Naive thymus-derived CD4-positive, alpha-beta T cell (primary cell): Measurements from ENCODE around the gene AFAP1. TPM values are rescaled to one million over a fixed set of nuclear protein-coding genes. Genes with fewer than 3 reads are reported as not detected.

Experiments
- ATAC-seq: fragments of 150-1000 bp; cut with Tn5 transposase; 2 replicates; pipeline ENCODE4 v1.10.0; 2021; ENCODE audit warnings: mild to moderate bottlenecking, moderate library complexity
- CTCF ChIA-PET: fragments of 350-600 bp; sonication (Branson Sonifier 250); formaldehyde crosslinking; loops from one replicate; lab custom pipeline; 2021; ENCODE audit warnings: antibody characterized with exemption; lab: Charles Lee
- POLR2A ChIA-PET: fragments of 350-600 bp; sonication (Branson Sonifier 250); formaldehyde crosslinking; loops from one replicate; lab custom pipeline; 2021; ENCODE audit warnings: antibody characterized with exemption, inconsistent platforms; lab: Charles Lee
- DNase-seq, 9 donors: peaks; one replicate each; pipeline versions ENCODE4 v3.0.0 to v3.0.0-alpha.2; 2020 to 2022; ENCODE audit warnings: mixed read lengths in 1 of 9
- H3K27ac ChIP-seq: one replicate; pipeline ENCODE4 v1.7.0; 2013; ENCODE audit warnings: mild to moderate bottlenecking, low read depth, low read length, moderate library complexity
- H3K27me3 ChIP-seq, 2 donors: one replicate each; pipeline ENCODE4 v1.7.0; 2013; ENCODE audit warnings: low read length in 2 of 2, mild to moderate bottlenecking in 2 of 2, moderate library complexity in 2 of 2; ENCODE audit not compliant: control insufficient read depth in 2 of 2, insufficient read depth in 2 of 2
- H3K36me3 ChIP-seq, 3 experiments: 1 replicate in 2 of 3; 2 replicates in 1 of 3; pipeline ENCODE4 v1.7.0; 2013; ENCODE audit warnings: low read length in 3 of 3, mild to moderate bottlenecking in 3 of 3, moderate library complexity in 1 of 3; ENCODE audit not compliant: insufficient read depth in 3 of 3, control insufficient read depth in 2 of 3
- H3K4me1 ChIP-seq, 2 donors: one replicate each; pipeline ENCODE4 v1.7.0; 2013; ENCODE audit warnings: low read length in 2 of 2, mild to moderate bottlenecking in 2 of 2, moderate library complexity in 1 of 2; ENCODE audit not compliant: control insufficient read depth in 2 of 2, insufficient read depth in 2 of 2
- H3K4me3 ChIP-seq: 2 replicates; pipeline ENCODE4 v1.7.0; 2013; ENCODE audit warnings: mild to moderate bottlenecking, low read length
- H3K9me3 ChIP-seq, 3 experiments: 1 replicate in 2 of 3; 2 replicates in 1 of 3; pipeline ENCODE4 v1.7.0; 2013; ENCODE audit warnings: low read length in 3 of 3; ENCODE audit not compliant: control insufficient read depth in 2 of 3
- H3K27ac Mint-ChIP-seq, 9 donors: one replicate each; pipeline ENCODE4 v1.8.0; 2020 to 2022; ENCODE audit warnings: mixed read lengths in 9 of 9, mild to moderate bottlenecking in 8 of 9, moderate library complexity in 5 of 9, inconsistent platforms in 2 of 9
- H3K27me3 Mint-ChIP-seq, 5 donors: one replicate each; pipeline ENCODE4 v1.8.0; 2021 to 2022; ENCODE audit warnings: mixed read lengths in 5 of 5, mild to moderate bottlenecking in 1 of 5
- H3K36me3 Mint-ChIP-seq, 5 donors: one replicate each; pipeline ENCODE4 v1.8.0; 2020 to 2022; ENCODE audit warnings: mixed read lengths in 5 of 5, mild to moderate bottlenecking in 3 of 5, inconsistent platforms in 1 of 5
- H3K4me1 Mint-ChIP-seq, 7 donors: one replicate each; pipeline ENCODE4 v1.8.0; 2020 to 2022; ENCODE audit warnings: mixed read lengths in 7 of 7, mild to moderate bottlenecking in 3 of 7, inconsistent platforms in 1 of 7
- H3K4me3 Mint-ChIP-seq, 10 donors: one replicate each; pipeline ENCODE4 v1.8.0; 2020 to 2022; ENCODE audit warnings: mild to moderate bottlenecking in 10 of 10, mixed read lengths in 10 of 10, moderate library complexity in 6 of 10, inconsistent platforms in 2 of 10
- H3K9me3 Mint-ChIP-seq, 11 donors: one replicate each; pipeline ENCODE4 v1.8.0; 2020 to 2022; ENCODE audit warnings: mixed read lengths in 11 of 11, mild to moderate bottlenecking in 4 of 11, inconsistent platforms in 1 of 11, moderate library complexity in 1 of 11
- intact Hi-C, 2 donors: fragments of 100-400 bp; cut with micrococcal nuclease; formaldehyde crosslinking; loops; one replicate each; pipeline ENCODE4 v1.15.1; 2023
- polyA plus RNA-seq, 2 donors: library from polyadenylated mRNA; unstranded; fragments of 300-500 nt; fragmentation: Illumina TruSeq; gene quantifications; one replicate each; pipeline ENCODE4 v1.2.3, GENCODE V29; 2021
- total RNA-seq, 6 experiments: library from RNA in 5 of 6; stranded (reverse) in 5 of 6; gene quantifications; 1 replicate in 5 of 6; 2 replicates in 1 of 6; pipeline ENCODE4 v1.2.3 and lab custom pipeline; 2021 to 2026

AFAP1 gene
- total and polyA plus RNA-seq, 7 experiments from 2014 or later, result 2.2 to 27.2 (median 9.6) TPM

GRCh38 chr4:7810783-7811535 lies 128.7 kb downstream of the AFAP1 start:
- Mint-ChIP-seq H3K27ac (no peak overlapping the region), H3K27me3 (no peaks in the 10 kb centered on the region), H3K36me3 (peaks cover 11 to 48% (median 17%) of the 10 kb centered on the region in 5 donors), H3K4me3 (no peak overlapping the region), H3K9me3 (peaks cover 0 to 1% (median 0%) of the 10 kb centered on the region in 11 donors), H3K4me1 (peaks cover 0 to 1% (median 0%) of the 10 kb centered on the region in 7 donors)
- CTCF ChIA-PET, result interaction anchor here (1.3 kb wide), 1 partner anchor 9 kb away, joined by 8 read pairs; no protein-coding TSS in a partner anchor
- H3K9me3 ChIP-seq, result no peaks in the 10 kb centered on the region
- peaks cover 0 to 33% (median 0%) of the 10 kb centered on the region in 3 experiments for H3K36me3 ChIP-seq
- POLR2A ChIA-PET, result no interaction called here
- no peaks in the 10 kb centered on the region for H3K4me1 ChIP-seq
- ATAC-seq, result no peak
- no peaks in the 10 kb centered on the region for H3K27me3 ChIP-seq
- no peak for DNase-seq
- no peak overlapping the region for H3K27ac ChIP-seq
- no peak overlapping the region for H3K4me3 ChIP-seq
- intact Hi-C loops, result no loop called here

GRCh38 chr4:7808752-7809151 lies 130.9 kb downstream of the AFAP1 start:
- H3K4me1 Mint-ChIP-seq, result peaks cover 0 to 16% (median 7%) of the 10 kb centered on the region in 7 donors

DNA sequence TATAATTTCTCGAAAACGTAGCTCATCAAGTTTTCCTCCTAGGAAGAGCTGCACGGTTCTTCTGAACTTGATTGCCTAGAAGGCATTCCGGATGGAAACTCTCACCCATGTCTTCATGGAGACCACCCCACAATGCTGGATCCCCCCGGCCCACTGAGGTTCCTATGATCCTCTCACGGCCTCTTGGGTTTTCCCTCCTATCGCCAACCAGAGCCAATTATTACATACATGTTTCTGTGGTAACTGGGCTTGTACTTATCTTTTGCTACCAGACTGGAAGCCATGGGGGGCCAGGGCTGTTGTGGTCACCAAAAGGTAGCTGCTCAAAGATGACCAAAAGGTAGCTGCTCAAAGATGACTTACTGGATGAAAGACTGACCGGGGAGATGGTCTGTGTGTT lies 131.5 kb downstream of the AFAP1 start:
- H3K27me3 ChIP-seq, result no peaks in the 10 kb centered on the region
- H3K4me3 ChIP-seq, result no peak overlapping the region
- H3K36me3 ChIP-seq, result peaks cover 0 to 21% (median 0%) of the 10 kb centered on the region in 3 experiments
- ChIA-PET CTCF (interaction anchor here (1.4 to 5.6 kb wide), 2 partner anchors 24 to 179 kb away, joined by 3 to 62 read pairs; no protein-coding TSS in a partner anchor), POLR2A (no interaction called here)
- ATAC-seq (no peak), DNase-seq (no peak)
- no peaks in the 10 kb centered on the region for H3K9me3 ChIP-seq
- H3K9me3 Mint-ChIP-seq, result no peaks in the 10 kb centered on the region
- peak overlapping the region in 1 of 9 donors; percentile 32 for H3K27ac Mint-ChIP-seq
- H3K4me1 ChIP-seq, result no peaks in the 10 kb centered on the region
- H3K4me3 Mint-ChIP-seq, result no peak overlapping the region
- H3K36me3 Mint-ChIP-seq, result peaks cover 4 to 26% (median 13%) of the 10 kb centered on the region in 5 donors
- no peak overlapping the region for H3K27ac ChIP-seq
- H3K27me3 Mint-ChIP-seq, result no peaks in the 10 kb centered on the region
- intact Hi-C loops, result loop anchor here in 1 of 2 donors (10.0 kb wide), 2 partner anchors 163 to 283 kb away; no protein-coding TSS in a partner anchor
- H3K4me1 Mint-ChIP-seq, result peaks cover 0 to 16% (median 7%) of the 10 kb centered on the region in 7 donors

More at GRCh38 chr4:7808752-7809151, 130.9 kb downstream of the AFAP1 start:
- ChIA-PET POLR2A (no interaction called here), CTCF (interaction anchor here (5.6 kb wide), 1 partner anchor 179 kb away, joined by 62 read pairs; no protein-coding TSS in a partner anchor)
- no peaks in the 10 kb centered on the region for H3K9me3 ChIP-seq
- no peak for DNase-seq
- peaks cover 0 to 21% (median 0%) of the 10 kb centered on the region in 3 experiments for H3K36me3 ChIP-seq
- Mint-ChIP-seq H3K36me3 (peaks cover 4 to 30% (median 13%) of the 10 kb centered on the region in 5 donors), H3K27me3 (no peaks in the 10 kb centered on the region), H3K4me3 (no peak overlapping the region), H3K27ac (peak overlapping the region in 1 of 9 donors; percentile 10), H3K9me3 (no peaks in the 10 kb centered on the region)
- intact Hi-C loops, result loop anchor here in 1 of 2 donors (10.0 kb wide), 2 partner anchors 164 to 284 kb away; no protein-coding TSS in a partner anchor
- H3K27me3 ChIP-seq, result no peaks in the 10 kb centered on the region
- H3K27ac ChIP-seq, result no peak overlapping the region
- no peaks in the 10 kb centered on the region for H3K4me1 ChIP-seq
- ATAC-seq, result no peak
- no peak overlapping the region for H3K4me3 ChIP-seq

- Mint-ChIP-seq H3K4me1 (peaks cover 0 to 16% (median 7%) of the 10 kb centered on the region in 7 donors), H3K4me3 (no peak overlapping the region), H3K27ac (peak overlapping the region in 2 of 9 donors; percentile 32 to 65), H3K27me3 (no peaks in the 10 kb centered on the region), H3K9me3 (no peaks in the 10 kb centered on the region), H3K36me3 (peaks cover 2 to 24% (median 13%) of the 10 kb centered on the region in 5 donors)
- POLR2A ChIA-PET, result no interaction called here
- ATAC-seq (no peak), DNase-seq (no peak)
- Histone ChIP-seq H3K4me1 (no peaks in the 10 kb centered on the region), H3K36me3 (peaks cover 0 to 16% (median 0%) of the 10 kb centered on the region in 3 experiments), H3K4me3 (no peak overlapping the region), H3K27me3 (no peaks in the 10 kb centered on the region), H3K27ac (no peak overlapping the region), H3K9me3 (no peaks in the 10 kb centered on the region)
- CTCF ChIA-PET, result interaction anchor here (1.4 to 5.6 kb wide), 2 partner anchors 24 to 180 kb away, joined by 3 to 62 read pairs; no protein-coding TSS in a partner anchor
- intact Hi-C loops, result loop anchor here in 1 of 2 donors (10.0 kb wide), 2 partner anchors 163 to 283 kb away; no protein-coding TSS in a partner anchor
These were observed 132.2 kb downstream of the AFAP1 start for GRCh38 chr4:7807351-7807921.

DNA sequence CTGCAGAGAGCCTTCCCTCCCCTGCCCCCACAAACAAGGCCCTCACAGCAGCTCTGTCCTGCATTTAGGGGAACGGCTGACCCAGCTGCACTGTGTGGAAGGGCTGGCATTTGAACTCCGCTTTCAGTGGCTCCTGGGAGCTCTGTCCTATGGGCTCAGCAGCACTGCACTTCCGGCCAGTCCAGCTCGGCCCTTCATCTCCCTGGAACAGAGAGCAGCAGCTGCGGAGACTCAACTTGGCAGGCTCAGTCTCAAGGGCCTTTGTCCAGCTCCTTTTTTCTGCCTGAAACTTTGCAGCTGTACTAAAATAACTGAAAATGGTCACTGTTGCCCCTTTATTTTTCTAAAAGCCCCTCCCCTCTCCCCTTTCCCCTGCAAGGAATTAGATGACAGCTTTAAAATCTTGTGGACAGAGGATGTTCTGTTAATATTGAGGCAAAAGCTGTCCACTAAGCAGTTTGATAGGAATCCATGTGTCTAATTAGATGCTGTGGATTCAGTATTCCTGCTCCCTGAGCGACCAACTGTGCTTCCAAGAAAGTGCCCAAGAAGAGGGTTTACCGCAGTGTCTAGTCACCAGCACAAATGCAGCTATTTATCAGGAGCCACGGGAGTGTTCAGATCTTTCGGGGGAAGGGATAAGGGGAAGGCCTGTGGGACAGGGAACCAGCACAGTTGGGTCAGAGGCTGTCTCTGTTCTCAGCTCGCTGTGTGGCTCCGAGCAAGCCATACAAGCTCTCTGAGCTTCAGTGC lies 133.1 kb downstream of the AFAP1 start:
- CTCF ChIA-PET, result interaction anchor here (0.6 to 5.6 kb wide), 6 partner anchors 12 to 181 kb away, joined by 3 to 62 read pairs (median 4); no protein-coding TSS in a partner anchor
- POLR2A ChIA-PET, result no interaction called here

More for the DNA sequence above, 133.1 kb downstream of the AFAP1 start:
- peaks cover 0 to 24% (median 18%) of the 10 kb centered on the region in 5 donors for H3K36me3 Mint-ChIP-seq
- H3K27me3 Mint-ChIP-seq, result no peaks in the 10 kb centered on the region
- intact Hi-C loops, result loop anchor here in 1 of 2 donors (10.0 kb wide), 2 partner anchors 162 to 282 kb away; no protein-coding TSS in a partner anchor
- H3K27ac Mint-ChIP-seq, result no peak overlapping the region
- H3K4me1 ChIP-seq, result no peaks in the 10 kb centered on the region
- no peaks in the 10 kb centered on the region for H3K9me3 Mint-ChIP-seq
- H3K4me1 Mint-ChIP-seq, result peaks cover 5 to 22% (median 14%) of the 10 kb centered on the region in 7 donors
- peaks cover 0 to 16% (median 0%) of the 10 kb centered on the region in 3 experiments for H3K36me3 ChIP-seq
- H3K27me3 ChIP-seq, result no peaks in the 10 kb centered on the region
- H3K27ac ChIP-seq, result no peak overlapping the region
- no peak for DNase-seq
- H3K4me3 ChIP-seq, result no peak overlapping the region
- no peak overlapping the region for H3K4me3 Mint-ChIP-seq
- no peak for ATAC-seq
- no peaks in the 10 kb centered on the region for H3K9me3 ChIP-seq
